Fibroblast of lung (primary cell): ENCODE results near the gene ACTL6B. TPM values are rescaled to one million over a fixed set of nuclear protein-coding genes. Genes with fewer than 3 reads are reported as not detected.
"Not testable (repeated sequence)": the region's sequence is repeated elsewhere in the genome, so short reads cannot be mapped to it uniquely, and the experiment has no call there.

ENCODE experiments used
- DNase-seq, 2 donors: peaks; one replicate each; pipeline versions ENCODE4 v3.0.0 to v3.0.0-alpha.2; 2010; ENCODE audit warnings: low read depth in 2 of 2
- H2AFZ ChIP-seq: 2 replicates; pipeline ENCODE4 v1.5.1; 2012; ENCODE audit warnings: low read length, control low read depth, inconsistent platforms
- H3K27ac ChIP-seq: 2 replicates; pipeline ENCODE4 v1.5.1; 2011; ENCODE audit warnings: low read length, control low read depth; ENCODE audit not compliant: insufficient read depth
- H3K27me3 ChIP-seq: 2 replicates; pipeline ENCODE4 v1.5.1; 2011; ENCODE audit warnings: mild to moderate bottlenecking, low read length; ENCODE audit not compliant: control insufficient read depth, insufficient read depth
- H3K36me3 ChIP-seq: 2 replicates; pipeline ENCODE4 v1.5.1; 2011; ENCODE audit warnings: low read length; ENCODE audit not compliant: control insufficient read depth, insufficient read depth
- H3K4me1 ChIP-seq: 2 replicates; pipeline ENCODE4 v1.5.1; 2011; ENCODE audit warnings: low read length; ENCODE audit not compliant: control insufficient read depth, insufficient read depth; ENCODE audit errors: extremely low read depth
- H3K4me2 ChIP-seq: 2 replicates; pipeline ENCODE4 v1.5.1; 2011; ENCODE audit warnings: low read length, control low read depth; ENCODE audit not compliant: insufficient read depth; ENCODE audit errors: extremely low read depth
- H3K4me3 ChIP-seq, 4 experiments: fragments of 200-600 bp in 1 of 4; sonication (generic) in 1 of 4; replicated peaks in 1 of 4; 2 replicates each; pipeline ENCODE4 v1.5.1; 2011 to 2016; ENCODE audit warnings: low read length in 4 of 4, low read depth in 3 of 4, mild to moderate bottlenecking in 3 of 4, control low read depth in 2 of 4, inconsistent platforms in 1 of 4, mixed read lengths in 1 of 4; ENCODE audit not compliant: insufficient read depth in 1 of 4; ENCODE audit errors: control extremely low read depth in 1 of 4
- H3K79me2 ChIP-seq: 2 replicates; pipeline ENCODE4 v1.5.1; 2012; ENCODE audit warnings: mild to moderate bottlenecking, low read length, inconsistent platforms; ENCODE audit not compliant: control insufficient read depth, insufficient read depth
- H3K9ac ChIP-seq: 2 replicates; pipeline ENCODE4 v1.5.1; 2011; ENCODE audit warnings: mild to moderate bottlenecking, low read length, control low read depth; ENCODE audit not compliant: insufficient read depth
- H3K9me3 ChIP-seq: 2 replicates; pipeline ENCODE4 v1.5.1; 2012; ENCODE audit warnings: low read depth, low read length; ENCODE audit not compliant: control insufficient read depth, insufficient read depth
- H4K20me1 ChIP-seq: 2 replicates; pipeline ENCODE4 v1.5.1; 2011; ENCODE audit warnings: low read length; ENCODE audit not compliant: control insufficient read depth, insufficient read depth; ENCODE audit errors: extremely low read depth
- CTCF ChIP-seq, 2 donors: IDR thresholded peaks in 1 of 2; conservative IDR thresholded peaks in 1 of 2; 1 replicate in 1 of 2; 2 replicates in 1 of 2; pipeline ENCODE4 v1.5.1; 2011 to 2012; ENCODE audit warnings: low read length in 2 of 2, control low read depth in 1 of 2, inconsistent platforms in 1 of 2, low read depth in 1 of 2, mild to moderate bottlenecking in 1 of 2
- EZH2 ChIP-seq: IDR thresholded peaks from 2 replicates; pipeline ENCODE4 v1.5.1; 2012; ENCODE audit warnings: low read length, control low read depth, mild to moderate bottlenecking; ENCODE audit errors: missing control alignments
- polyA plus RNA-seq, 2 donors: library from polyadenylated mRNA; depleted of rRNA in 1 of 2; stranded (reverse) in 1 of 2; unstranded in 1 of 2; fragments of >200 nt; gene quantifications; 2 replicates each; pipeline ENCODE4 v1.2.1, GENCODE V29; 2011 to 2012; ENCODE audit warnings: missing spikeins in 1 of 2
- total RNA-seq: library from RNA; depleted of rRNA; stranded (reverse); fragments of >200 nt; gene quantifications from 2 replicates; pipeline ENCODE4 v1.2.1, GENCODE V29; 2014

ACTL6B gene
- total and polyA plus RNA-seq, 2 donors (not counting 1 experiment from before 2014, with no cell fraction given), result not detected

DNA sequence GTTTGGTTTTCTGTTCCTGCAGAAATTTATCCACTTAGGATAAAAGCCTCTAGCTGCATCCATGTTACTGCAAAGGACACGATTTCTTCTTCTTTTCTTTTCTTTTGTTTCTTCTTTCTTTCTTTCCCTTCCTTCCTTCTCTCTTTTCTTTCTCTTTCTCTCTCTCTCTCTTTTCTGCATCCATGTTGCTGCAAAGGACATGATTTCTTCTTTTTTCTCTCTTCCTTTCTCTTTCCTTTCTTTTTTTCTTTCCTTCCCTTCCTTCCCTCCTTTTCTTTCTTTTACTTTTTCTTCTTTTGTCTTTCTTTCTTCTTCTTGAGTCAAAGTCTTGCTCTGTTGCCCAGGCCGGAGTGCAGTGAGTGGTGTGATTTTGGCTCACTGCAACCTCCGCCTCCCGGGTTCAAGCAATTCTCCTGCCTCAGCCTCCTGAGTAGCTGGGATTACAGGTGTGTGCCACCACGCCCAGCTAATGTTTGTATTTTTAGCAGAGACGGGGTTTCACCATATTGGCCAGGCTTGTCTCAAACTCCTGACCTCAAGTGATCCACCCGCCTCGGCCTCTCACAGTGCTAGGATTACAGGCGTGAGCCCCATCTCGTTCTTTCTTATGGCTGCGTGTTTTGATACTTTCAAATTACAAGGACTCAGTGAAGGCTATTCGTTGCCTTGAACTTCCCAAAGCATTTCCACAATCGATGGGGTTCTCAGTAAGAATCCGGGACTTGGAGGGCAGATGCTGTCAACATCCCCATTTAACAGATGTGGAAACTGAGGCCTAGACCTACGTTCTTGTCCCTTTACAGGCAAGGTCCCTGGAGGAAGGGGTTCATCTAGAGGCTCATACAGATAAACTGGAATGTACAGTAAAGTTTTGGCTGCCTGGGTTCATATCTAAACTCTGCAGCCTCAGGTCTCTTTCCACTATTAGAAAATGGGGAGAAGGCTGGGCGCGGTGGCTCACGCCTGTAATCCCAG, 15.4 kb upstream of the ACTL6B start:
- Histone ChIP-seq H4K20me1 (no peaks in the 10 kb centered on the region), H3K4me2 (no peak overlapping the region), H3K27ac (no peak overlapping the region), H3K27me3 (no peaks in the 10 kb centered on the region), H2AFZ (no peak overlapping the region), H3K79me2 (peaks cover 25% of the 10 kb centered on the region), H3K9ac (no peak overlapping the region), H3K4me3 (no peak overlapping the region), H3K9me3 (no peaks in the 10 kb centered on the region), H3K36me3 (peaks cover 2% of the 10 kb centered on the region), H3K4me1 (no peaks in the 10 kb centered on the region)
- TF ChIP-seq CTCF (conservative IDR thresholded peaks at IDR 0.05 in 1 of 2, IDR thresholded peaks at IDR 0.05 in 1 of 2; ENCODE audit: low read depth in 1 of 2, low read length in 2 of 2) (no peak), EZH2 (no peak)
- DNase-seq, result no peak

GRCh38 chr7:100670074-100670473, 13.8 kb upstream of the ACTL6B start:
- Histone ChIP-seq H2AFZ (no peak overlapping the region), H3K79me2 (peaks cover 13% of the 10 kb centered on the region), H4K20me1 (no peaks in the 10 kb centered on the region), H3K9me3 (no peaks in the 10 kb centered on the region), H3K4me2 (no peak overlapping the region), H3K27ac (no peak overlapping the region), H3K36me3 (no peaks in the 10 kb centered on the region), H3K4me3 (no peak overlapping the region), H3K9ac (no peak overlapping the region), H3K4me1 (no peaks in the 10 kb centered on the region), H3K27me3 (no peaks in the 10 kb centered on the region)
- DNase-seq, result no peak
- TF ChIP-seq EZH2, result no peak
- no peak for TF ChIP-seq CTCF (conservative IDR thresholded peaks at IDR 0.05 in 1 of 2, IDR thresholded peaks at IDR 0.05 in 1 of 2; ENCODE audit: low read depth in 1 of 2, low read length in 2 of 2)

DNA sequence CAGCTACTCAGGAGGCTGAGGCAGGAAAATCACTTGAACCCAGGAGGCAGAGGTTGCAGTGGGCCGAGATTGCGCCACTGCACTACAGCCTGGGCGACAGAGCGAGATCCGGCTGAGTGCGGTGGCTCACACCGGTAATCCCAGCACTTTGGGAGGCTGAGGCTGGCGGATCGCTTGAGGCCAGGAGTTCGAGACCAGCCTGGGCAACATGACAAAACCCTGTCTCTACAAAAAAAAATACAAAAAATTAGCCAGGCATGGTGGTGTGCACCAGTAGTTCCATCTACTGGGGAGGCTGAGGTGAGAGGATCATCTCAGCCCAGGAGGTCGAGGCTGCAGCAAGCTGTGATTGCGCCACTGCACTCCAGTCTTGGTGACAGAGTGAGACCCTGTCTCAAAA, 12.9 kb upstream of the ACTL6B start:
- not testable (repeated sequence) for H3K27me3 ChIP-seq, H4K20me1 ChIP-seq, H3K79me2 ChIP-seq, H3K9me3 ChIP-seq, H3K4me2 ChIP-seq, H3K36me3 ChIP-seq, H2AFZ ChIP-seq, H3K4me3 ChIP-seq, H3K9ac ChIP-seq, H3K27ac ChIP-seq, H3K4me1 ChIP-seq, DNase-seq
